Endothelial cell (in vitro differentiated cells): ENCODE results near the gene GPC5. TPM values are rescaled to one million over a fixed set of nuclear protein-coding genes. Genes with fewer than 3 reads are reported as not detected.

Experiments
- DNase-seq: peaks from one replicate; pipeline ENCODE4 v3.0.0; 2021; ENCODE audit warnings: low spot score
- H3K27ac Mint-ChIP-seq: one replicate; pipeline ENCODE4 v1.8.0; 2021; ENCODE audit warnings: mixed read lengths, inconsistent platforms; ENCODE audit not compliant: unreplicated experiment
- H3K27me3 Mint-ChIP-seq: one replicate; pipeline ENCODE4 v1.8.0; 2021; ENCODE audit warnings: mild to moderate bottlenecking, moderate library complexity, mixed read lengths, inconsistent platforms; ENCODE audit not compliant: unreplicated experiment
- H3K36me3 Mint-ChIP-seq: one replicate; pipeline ENCODE4 v1.8.0; 2021; ENCODE audit warnings: mild to moderate bottlenecking, low read depth, mixed read lengths, inconsistent platforms; ENCODE audit not compliant: unreplicated experiment
- H3K4me1 Mint-ChIP-seq: one replicate; pipeline ENCODE4 v1.8.0; 2021; ENCODE audit warnings: mild to moderate bottlenecking, mixed read lengths, inconsistent platforms; ENCODE audit not compliant: unreplicated experiment
- H3K4me3 Mint-ChIP-seq: one replicate; pipeline ENCODE4 v1.8.0; 2021; ENCODE audit warnings: mild to moderate bottlenecking, mixed read lengths, inconsistent platforms; ENCODE audit not compliant: unreplicated experiment
- H3K9me3 Mint-ChIP-seq: one replicate; pipeline ENCODE4 v1.8.0; 2021; ENCODE audit warnings: mixed read lengths, inconsistent platforms; ENCODE audit not compliant: unreplicated experiment
- CTCF ChIP-seq: fragments of 200-600 bp; sonication (generic); IDR thresholded peaks from one replicate; pipeline ENCODE4 v1.5.0; 2021; ENCODE audit warnings: antibody characterized with exemption; ENCODE audit not compliant: unreplicated experiment
- total RNA-seq: library from RNA; stranded (reverse); fragmentation: NEBNext Ultra II Directional; extraction: Animal tissue kit (Norgen Biotek cat#: 25700); gene quantifications from one replicate; pipeline ENCODE4 v1.2.1, GENCODE V29; 2021; ENCODE audit not compliant: unreplicated experiment

The GPC5 gene
- total RNA-seq, 1 donor from 2014 or later, result not detected

GRCh38 chr13:91767651-91768050 lies 369.2 kb downstream of the GPC5 start:
- Mint-ChIP-seq H3K27me3 (no peaks in the 10 kb centered on the region), H3K4me3 (no peak overlapping the region), H3K36me3 (no peaks in the 10 kb centered on the region), H3K27ac (no peak overlapping the region), H3K9me3 (no peaks in the 10 kb centered on the region), H3K4me1 (no peaks in the 10 kb centered on the region)
- no peak for DNase-seq
- no peak for TF ChIP-seq CTCF

GRCh38 chr13:91768746-91769145 lies 370.3 kb downstream of the GPC5 start:
- H3K4me3 Mint-ChIP-seq, result no peak overlapping the region
- no peak for DNase-seq
- no peaks in the 10 kb centered on the region for H3K36me3 Mint-ChIP-seq
- H3K4me1 Mint-ChIP-seq, result no peaks in the 10 kb centered on the region
- no peaks in the 10 kb centered on the region for H3K27me3 Mint-ChIP-seq
- no peak overlapping the region for H3K27ac Mint-ChIP-seq
- TF ChIP-seq CTCF, result no peak
- H3K9me3 Mint-ChIP-seq, result no peaks in the 10 kb centered on the region

GRCh38 chr13:91771229-91771628 lies 372.8 kb downstream of the GPC5 start:
- no peaks in the 10 kb centered on the region for H3K36me3 Mint-ChIP-seq
- no peaks in the 10 kb centered on the region for H3K4me1 Mint-ChIP-seq
- no peaks in the 10 kb centered on the region for H3K9me3 Mint-ChIP-seq
- H3K27ac Mint-ChIP-seq, result no peak overlapping the region
- TF ChIP-seq CTCF, result no peak
- H3K4me3 Mint-ChIP-seq, result no peak overlapping the region
- no peak for DNase-seq
- H3K27me3 Mint-ChIP-seq, result no peaks in the 10 kb centered on the region

GRCh38 chr13:91773591-91774227 lies 375.3 kb downstream of the GPC5 start:
- H3K36me3 Mint-ChIP-seq, result no peaks in the 10 kb centered on the region

GRCh38 chr13:91774397-91774796 lies 376.0 kb downstream of the GPC5 start:
- Mint-ChIP-seq H3K36me3 (no peaks in the 10 kb centered on the region), H3K9me3 (no peaks in the 10 kb centered on the region), H3K27me3 (no peaks in the 10 kb centered on the region), H3K4me3 (no peak overlapping the region), H3K4me1 (peaks cover 5% of the 10 kb centered on the region), H3K27ac (no peak overlapping the region)
- no peak for TF ChIP-seq CTCF
- DNase-seq, result no peak

More at GRCh38 chr13:91773591-91774227, 375.3 kb downstream of the GPC5 start:
- Mint-ChIP-seq H3K4me1 (peaks cover 5% of the 10 kb centered on the region), H3K9me3 (no peaks in the 10 kb centered on the region), H3K27me3 (no peaks in the 10 kb centered on the region), H3K4me3 (no peak overlapping the region), H3K27ac (no peak overlapping the region)
- no peak for TF ChIP-seq CTCF
- no peak for DNase-seq
